SU-DHL-6 (cell line): ENCODE data around the gene CRYZL1.

Experiments
- H2AFZ ChIP-seq: fragments of 200-600 bp; sonication (generic); 2 replicates; pipeline ENCODE4 v1.6.1; 2014; ENCODE audit warnings: low read depth, mild to moderate bottlenecking, moderate library complexity, mixed read lengths, antibody characterized with exemption, low read length; ENCODE audit not compliant: severe bottlenecking
- H3F3A ChIP-seq: fragments of 200-600 bp; shearing (Covaris generic); 2 replicates; pipeline ENCODE4 v1.6.0; 2016; ENCODE audit warnings: antibody characterized with exemption, mild to moderate bottlenecking; ENCODE audit not compliant: insufficient read depth
- H3K27ac ChIP-seq: fragments of 200-600 bp; sonication (generic); 2 replicates; pipeline ENCODE4 v1.5.1; 2016; ENCODE audit warnings: low read depth, mild to moderate bottlenecking, low read length, moderate library complexity, mixed read lengths
- H3K27me3 ChIP-seq: fragments of 200-600 bp; sonication (generic), shearing (Covaris generic); 2 replicates; pipeline ENCODE4 v1.6.0; 2014; ENCODE audit warnings: mild to moderate bottlenecking, low read length
- H3K36me3 ChIP-seq: fragments of 200-600 bp; sonication (generic); 2 replicates; pipeline ENCODE4 v1.6.1; 2014; ENCODE audit warnings: mild to moderate bottlenecking, low read length, mixed read lengths
- H3K4me2 ChIP-seq: fragments of 300-600, 200-600 bp; shearing (Covaris generic), sonication (generic); 2 replicates; pipeline ENCODE4 v1.6.0; 2014; ENCODE audit warnings: low read length, low read depth, mild to moderate bottlenecking; ENCODE audit not compliant: poor library complexity, severe bottlenecking
- H3K4me3 ChIP-seq: fragments of 200-600 bp; sonication (generic); 2 replicates; pipeline ENCODE4 v1.5.1; 2014; ENCODE audit warnings: antibody characterized with exemption, low read length, mild to moderate bottlenecking, mixed read lengths; ENCODE audit not compliant: insufficient read depth, poor library complexity, severe bottlenecking
- H3K79me2 ChIP-seq: fragments of 200-600 bp; sonication (generic); 2 replicates; pipeline ENCODE4 v1.6.1; 2014; ENCODE audit warnings: mild to moderate bottlenecking, low read length, moderate library complexity; ENCODE audit not compliant: insufficient read depth
- H3K9ac ChIP-seq: fragments of 200-600 bp; sonication (generic); 2 replicates; pipeline ENCODE4 v1.7.0; 2014; ENCODE audit warnings: mild to moderate bottlenecking, low read length
- H3K9me2 ChIP-seq: fragments of 200-600 bp; sonication (generic); replicated peaks from 2 replicates; pipeline ENCODE4 v1.6.1; 2014; ENCODE audit warnings: low read length; ENCODE audit not compliant: insufficient read depth
- H3K9me3 ChIP-seq: fragments of 200-600 bp; sonication (generic); 2 replicates; pipeline ENCODE4 v1.6.1; 2014; ENCODE audit warnings: low read length, mixed read lengths; ENCODE audit not compliant: insufficient read depth
- H4K20me1 ChIP-seq: fragments of 200-600 bp; sonication (generic); 2 replicates; pipeline ENCODE4 v1.6.1; 2014; ENCODE audit warnings: low read depth, mild to moderate bottlenecking, antibody characterized with exemption, low read length, moderate library complexity, mixed read lengths
- CTCF ChIP-seq: fragments of 200-600 bp; sonication (generic); IDR thresholded peaks from one replicate; pipeline ENCODE4 v1.5.1; 2017; ENCODE audit warnings: antibody characterized with exemption, mild to moderate bottlenecking, low read length, moderate library complexity; ENCODE audit not compliant: insufficient read depth, poor library complexity, severe bottlenecking
- EZH2phosphoT487 ChIP-seq: fragments of 200-600 bp; sonication (generic), shearing (Covaris generic); conservative IDR thresholded peaks from 2 replicates; pipeline ENCODE4 v1.6.1; 2018; ENCODE audit warnings: mild to moderate bottlenecking, antibody characterized with exemption, low read length, moderate library complexity, mixed read lengths

Gene CRYZL1

GRCh38 chr21:33544451-33545195 is 96.9 kb downstream of the CRYZL1 start:
- Histone ChIP-seq H3K9ac (peak overlapping the region; percentile 78), H3F3A (peaks cover 34% of the 10 kb centered on the region), H3K9me2 (no peaks in the 10 kb centered on the region), H4K20me1 (peaks cover 39% of the 10 kb centered on the region), H2AFZ (no peak overlapping the region), H3K27ac (0 out of 2 replicates have a peak overlapping the region, but pooled peaks have one; percentile 91), H3K4me2 (peak overlapping the region; percentile 99), H3K9me3 (no peaks in the 10 kb centered on the region), H3K4me3 (peak overlapping the region; percentile 88), H3K27me3 (no peaks in the 10 kb centered on the region), H3K36me3 (peaks cover 40% of the 10 kb centered on the region), H3K79me2 (peaks cover 94% of the 10 kb centered on the region)
- no peak for TF ChIP-seq CTCF
- no peak for TF ChIP-seq EZH2phosphoT487

- peak overlapping the region; percentile 91 for H3K27ac ChIP-seq
- peak overlapping the region; percentile 88 for H3K4me3 ChIP-seq
- no peak for TF ChIP-seq CTCF
- TF ChIP-seq EZH2phosphoT487, result no peak
- no peaks in the 10 kb centered on the region for H3K9me2 ChIP-seq
- no peaks in the 10 kb centered on the region for H3K27me3 ChIP-seq
- H3K9me3 ChIP-seq, result no peaks in the 10 kb centered on the region
- peak overlapping the region; percentile 78 for H3K9ac ChIP-seq
- peaks cover 93% of the 10 kb centered on the region for H3K79me2 ChIP-seq
- H4K20me1 ChIP-seq, result peaks cover 36% of the 10 kb centered on the region
- no peak overlapping the region for H2AFZ ChIP-seq
- peaks cover 34% of the 10 kb centered on the region for H3F3A ChIP-seq
- peaks cover 32% of the 10 kb centered on the region for H3K36me3 ChIP-seq
- H3K4me2 ChIP-seq, result peak overlapping the region; percentile 99
These were observed 97.9 kb downstream of the CRYZL1 start for GRCh38 chr21:33543505-33544129.

- peaks cover 30% of the 10 kb centered on the region for H3F3A ChIP-seq
- peak within 1 kb of the TSS; percentile 99 for H3K4me2 ChIP-seq
- H3K36me3 ChIP-seq, result peaks cover 29% of the 10 kb centered on the region
- peaks cover 29% of the 10 kb centered on the region for H4K20me1 ChIP-seq
- H3K9me3 ChIP-seq, result no peaks in the 10 kb centered on the region
- peaks cover 86% of the 10 kb centered on the region for H3K79me2 ChIP-seq
- no peaks in the 10 kb centered on the region for H3K27me3 ChIP-seq
- TF ChIP-seq EZH2phosphoT487 (no peak), CTCF (no peak)
- peak within 1 kb of the TSS; percentile 91 for H3K27ac ChIP-seq
- H3K9ac ChIP-seq, result peak within 1 kb of the TSS; percentile 78
- peak within 1 kb of the TSS; percentile 50 for H2AFZ ChIP-seq
- no peaks in the 10 kb centered on the region for H3K9me2 ChIP-seq
- H3K4me3 ChIP-seq, result peak within 1 kb of the TSS; percentile 88
These were observed 98.7 kb downstream of the CRYZL1 start, which contains the start of gene SON for GRCh38 chr21:33542640-33543504. SON (plus strand) TSS chr21:33543038; CDS start chr21:33543093, 55 bp downstream.
